Prostate gland (tissue), 2 donors: ENCODE data around the gene ACVR1.

Experiments
- POLR2A ChIP-seq: fragments of 450-650 bp; IDR thresholded peaks from one replicate; pipeline ENCODE4 v1.6.1; 2016; ENCODE audit warnings: antibody characterized with exemption, mild to moderate bottlenecking
- TF ChIP-seq, protein P1 (sequence below), 4 experiments: fragments of 200-600 bp in 2 of 4; fragments of 450-650 bp in 2 of 4; sonication (generic) in 2 of 4; IDR thresholded peaks; 1 replicate in 3 of 4; 2 replicates in 1 of 4; pipeline ENCODE4 v1.5.1; 2016 to 2019; ENCODE audit warnings: antibody characterized with exemption in 4 of 4, mild to moderate bottlenecking in 2 of 4, moderate library complexity in 2 of 4

- TF ChIP-seq, protein P1, sequence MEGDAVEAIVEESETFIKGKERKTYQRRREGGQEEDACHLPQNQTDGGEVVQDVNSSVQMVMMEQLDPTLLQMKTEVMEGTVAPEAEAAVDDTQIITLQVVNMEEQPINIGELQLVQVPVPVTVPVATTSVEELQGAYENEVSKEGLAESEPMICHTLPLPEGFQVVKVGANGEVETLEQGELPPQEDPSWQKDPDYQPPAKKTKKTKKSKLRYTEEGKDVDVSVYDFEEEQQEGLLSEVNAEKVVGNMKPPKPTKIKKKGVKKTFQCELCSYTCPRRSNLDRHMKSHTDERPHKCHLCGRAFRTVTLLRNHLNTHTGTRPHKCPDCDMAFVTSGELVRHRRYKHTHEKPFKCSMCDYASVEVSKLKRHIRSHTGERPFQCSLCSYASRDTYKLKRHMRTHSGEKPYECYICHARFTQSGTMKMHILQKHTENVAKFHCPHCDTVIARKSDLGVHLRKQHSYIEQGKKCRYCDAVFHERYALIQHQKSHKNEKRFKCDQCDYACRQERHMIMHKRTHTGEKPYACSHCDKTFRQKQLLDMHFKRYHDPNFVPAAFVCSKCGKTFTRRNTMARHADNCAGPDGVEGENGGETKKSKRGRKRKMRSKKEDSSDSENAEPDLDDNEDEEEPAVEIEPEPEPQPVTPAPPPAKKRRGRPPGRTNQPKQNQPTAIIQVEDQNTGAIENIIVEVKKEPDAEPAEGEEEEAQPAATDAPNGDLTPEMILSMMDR (IDR thresholded peaks at IDR 0.05): no peak
- TF ChIP-seq POLR2A: no peak
Observed at GRCh38 chr2:157891643-157892041, 15.5 kb upstream of the ACVR1 start.
